H1 (cell line): ENCODE measurements around the gene UBR3. TPM values are rescaled to one million over a fixed set of nuclear protein-coding genes. Genes with fewer than 3 reads are reported as not detected.
A peak's percentile ranks its signal among the peaks of the same experiment; 100 is the strongest.

Experiments
- CTCF ChIA-PET: fragments of 300-600 bp; sonication (Branson Sonifier 250); formaldehyde crosslinking; loops from one replicate; lab custom pipeline; 2021; ENCODE audit not compliant: partially characterized antibody; lab: Charles Lee
- POLR2A ChIA-PET: fragments of 300-600 bp; sonication (Branson Sonifier 250); formaldehyde crosslinking; loops from one replicate; lab custom pipeline; 2021; ENCODE audit warnings: inconsistent platforms; ENCODE audit not compliant: partially characterized antibody; lab: Charles Lee
- DNase-seq, 2 experiments: peaks; one replicate each; pipeline versions ENCODE4 v3.0.0 to v3.0.0-alpha.2; 2010 to 2022; ENCODE audit warnings: low spot score in 2 of 2, low read depth in 1 of 2, mixed read lengths in 1 of 2
- FAIRE-seq: peaks from 2 replicates; lab custom pipeline; 2011; peaks lifted over from hg19 to GRCh38; lab: Jason Lieb, UNC
- H2AFZ ChIP-seq: 2 replicates; pipeline ENCODE4 v1.8.1; 2012; ENCODE audit warnings: low read length, inconsistent platforms
- H2AK5ac ChIP-seq: 2 replicates; pipeline ENCODE4 v1.6.1; 2013; ENCODE audit warnings: low read depth, low read length
- H2BK120ac ChIP-seq: replicated peaks from 2 replicates; pipeline ENCODE3; 2013; ENCODE audit warnings: low read depth, low read length, inconsistent platforms
- H2BK12ac ChIP-seq: 2 replicates; pipeline ENCODE4 v1.6.1; 2013; ENCODE audit warnings: low read depth, low read length
- H2BK15ac ChIP-seq: 2 replicates; pipeline ENCODE4 v1.6.1; 2013; ENCODE audit warnings: low read length
- H2BK20ac ChIP-seq: 2 replicates; pipeline ENCODE4 v1.6.1; 2013; ENCODE audit warnings: low read length
- H2BK5ac ChIP-seq: 2 replicates; pipeline ENCODE4 v1.6.1; 2013; ENCODE audit warnings: low read depth, low read length
- H3K14ac ChIP-seq: 2 replicates; pipeline ENCODE4 v1.6.1; 2013; ENCODE audit warnings: inconsistent platforms; ENCODE audit not compliant: insufficient read length
- H3K18ac ChIP-seq: 2 replicates; pipeline ENCODE4 v1.6.1; 2013; ENCODE audit warnings: low read length; ENCODE audit errors: extremely low read depth
- H3K23ac ChIP-seq: 2 replicates; pipeline ENCODE4 v1.6.1; 2013; ENCODE audit warnings: inconsistent platforms; ENCODE audit not compliant: insufficient read length
- H3K23me2 ChIP-seq: 2 replicates; pipeline ENCODE4 v1.6.1; 2013; ENCODE audit warnings: low read depth, low read length
- H3K27ac ChIP-seq: 2 replicates; pipeline ENCODE4 v1.6.1; 2011; ENCODE audit warnings: low read depth, low read length, inconsistent platforms
- H3K27me3 ChIP-seq, 4 experiments: replicated peaks in 1 of 4; 1 replicate in 1 of 4; 2 replicates in 3 of 4; pipeline versions ENCODE4 v1.6.1 to v1.8.1; 2011 to 2013; ENCODE audit warnings: low read length in 3 of 4, mild to moderate bottlenecking in 3 of 4, inconsistent platforms in 2 of 4, mixed read lengths in 2 of 4, moderate library complexity in 1 of 4; ENCODE audit not compliant: control insufficient read depth in 3 of 4, insufficient read depth in 3 of 4; ENCODE audit errors: extremely low read depth in 1 of 4
- H3K36me3 ChIP-seq, 4 experiments: 2 replicates each; pipeline versions ENCODE4 v1.6.1 to v1.8.1; 2011 to 2013; ENCODE audit warnings: mild to moderate bottlenecking in 4 of 4, low read length in 3 of 4, moderate library complexity in 2 of 4, control low read depth in 1 of 4, inconsistent platforms in 1 of 4; ENCODE audit not compliant: insufficient read depth in 4 of 4, control insufficient read depth in 2 of 4
- H3K4ac ChIP-seq: replicated peaks from 2 replicates; pipeline ENCODE3; 2013; ENCODE audit warnings: low read length, low read depth, mixed read lengths, inconsistent platforms; ENCODE audit not compliant: insufficient read length
- H3K4me1 ChIP-seq, 4 experiments: replicated peaks in 1 of 4; 1 replicate in 1 of 4; 2 replicates in 3 of 4; pipeline versions ENCODE4 v1.6.1 to v1.8.1; 2011 to 2013; ENCODE audit warnings: low read length in 3 of 4, inconsistent platforms in 2 of 4, mixed read lengths in 1 of 4; ENCODE audit not compliant: insufficient read depth in 4 of 4, control insufficient read depth in 3 of 4
- H3K4me2 ChIP-seq, 2 experiments: 2 replicates each; pipeline versions ENCODE4 v1.6.1 to v1.8.1; 2011 to 2013; ENCODE audit warnings: low read depth in 2 of 2, low read length in 2 of 2, control low read depth in 1 of 2, inconsistent platforms in 1 of 2, mild to moderate bottlenecking in 1 of 2; ENCODE audit not compliant: insufficient read depth in 1 of 2
- H3K4me3 ChIP-seq, 4 experiments: fragments of 200-600, 300-600 bp in 1 of 4; sonication (generic), shearing (Covaris generic), sonication (Bioruptor Twin) in 1 of 4; 2 replicates each; pipeline versions ENCODE4 v1.5.1 to v1.8.1; 2011 to 2016; ENCODE audit warnings: low read length in 4 of 4, low read depth in 3 of 4, control low read depth in 2 of 4, inconsistent platforms in 2 of 4, mild to moderate bottlenecking in 2 of 4, mixed read lengths in 1 of 4, moderate library complexity in 1 of 4; ENCODE audit not compliant: insufficient read depth in 2 of 4; ENCODE audit errors: extremely low read depth in 1 of 4
- H3K56ac ChIP-seq: replicated peaks from 2 replicates; pipeline ENCODE3; 2013; ENCODE audit warnings: low read depth, mild to moderate bottlenecking, mixed read lengths, low read length, inconsistent platforms; ENCODE audit not compliant: insufficient read length
- H3K79me1 ChIP-seq: 2 replicates; pipeline ENCODE4 v1.6.1; 2013; ENCODE audit warnings: low read depth, low read length, control low read depth
- H3K79me2 ChIP-seq, 2 experiments: 2 replicates each; pipeline versions ENCODE4 v1.6.1 to v1.8.1; 2012 to 2013; ENCODE audit warnings: low read length in 2 of 2, mild to moderate bottlenecking in 2 of 2, inconsistent platforms in 1 of 2; ENCODE audit not compliant: insufficient read depth in 2 of 2, control insufficient read depth in 1 of 2
- H3K9ac ChIP-seq, 4 experiments: replicated peaks in 1 of 4; 1 replicate in 1 of 4; 2 replicates in 3 of 4; pipeline versions ENCODE4 v1.6.1 to v1.8.1; 2011 to 2013; ENCODE audit warnings: low read depth in 3 of 4, low read length in 3 of 4, control low read depth in 2 of 4, mild to moderate bottlenecking in 2 of 4, moderate library complexity in 2 of 4, inconsistent platforms in 1 of 4; ENCODE audit errors: extremely low read depth in 1 of 4
- H3K9me3 ChIP-seq, 2 experiments: 2 replicates each; pipeline versions ENCODE4 v1.6.1 to v1.8.1; 2012 to 2013; ENCODE audit warnings: mild to moderate bottlenecking in 2 of 2, moderate library complexity in 2 of 2, control low read depth in 1 of 2, inconsistent platforms in 1 of 2, low read depth in 1 of 2, low read length in 1 of 2, mixed read lengths in 1 of 2; ENCODE audit not compliant: insufficient read depth in 2 of 2
- H4K20me1 ChIP-seq, 2 experiments: replicated peaks in 1 of 2; 2 replicates each; pipeline versions ENCODE3 to v1.8.1; 2011 to 2013; ENCODE audit warnings: inconsistent platforms in 2 of 2, low read length in 2 of 2, mild to moderate bottlenecking in 1 of 2; ENCODE audit not compliant: insufficient read depth in 2 of 2, control insufficient read depth in 1 of 2
- H4K5ac ChIP-seq: 2 replicates; pipeline ENCODE4 v1.6.1; 2013; ENCODE audit warnings: low read length, low read depth, mixed read lengths, inconsistent platforms; ENCODE audit not compliant: insufficient read length
- H4K8ac ChIP-seq: 2 replicates; pipeline ENCODE4 v1.8.0; 2013; ENCODE audit warnings: mild to moderate bottlenecking, moderate library complexity, low read length, inconsistent platforms; ENCODE audit not compliant: insufficient read depth; ENCODE audit errors: extremely low read depth
- H4K91ac ChIP-seq: replicated peaks from 2 replicates; pipeline ENCODE3; 2013; ENCODE audit warnings: low read length, mixed read lengths, inconsistent platforms; ENCODE audit not compliant: insufficient read length
- CBX5 ChIP-seq: fragments of 300-800, 300-1000 bp; sonication (generic); IDR thresholded peaks from 2 replicates; pipeline ENCODE4 v1.7.1; 2016; ENCODE audit warnings: antibody characterized with exemption, low read length, low read depth
- CHD1 ChIP-seq: IDR thresholded peaks from 2 replicates; pipeline ENCODE4 v1.6.1; 2012; ENCODE audit warnings: low read depth, low read length, improper control_type of control experiment
- CREB1 ChIP-seq: IDR thresholded peaks from 2 replicates; pipeline ENCODE4 v1.6.1; 2012; ENCODE audit warnings: inconsistent platforms
- CTBP2 ChIP-seq: IDR thresholded peaks from 2 replicates; pipeline ENCODE4 v1.7.0; 2011; ENCODE audit warnings: borderline replicate concordance, mild to moderate bottlenecking, moderate library complexity, mixed read lengths, low read length; ENCODE audit not compliant: insufficient read depth, insufficient read length
- GABPA ChIP-seq: IDR thresholded peaks from 2 replicates; pipeline ENCODE4 v1.6.1; 2011; ENCODE audit warnings: mild to moderate bottlenecking, low read length, moderate library complexity, borderline replicate concordance; ENCODE audit not compliant: insufficient read depth
- MAFK ChIP-seq: IDR thresholded peaks from 2 replicates; pipeline ENCODE4 v1.6.1; 2012; ENCODE audit warnings: low read depth, mild to moderate bottlenecking, improper control_type of control experiment, low read length
- POLR2A ChIP-seq, 2 experiments: IDR thresholded peaks; 1 replicate in 1 of 2; 2 replicates in 1 of 2; pipeline ENCODE4 v1.6.1; 2011; ENCODE audit warnings: low read depth in 2 of 2, low read length in 2 of 2, mild to moderate bottlenecking in 2 of 2; ENCODE audit errors: control extremely low read depth in 1 of 2
- POU5F1 ChIP-seq: IDR thresholded peaks from 2 replicates; pipeline ENCODE4 v1.6.1; 2011; ENCODE audit warnings: low read depth, mild to moderate bottlenecking, low read length, moderate library complexity
- RXRA ChIP-seq: IDR thresholded peaks from 2 replicates; pipeline ENCODE4 v1.6.1; 2011; ENCODE audit warnings: low read depth, mild to moderate bottlenecking, low read length, moderate library complexity; ENCODE audit not compliant: insufficient read depth
- SIRT6 ChIP-seq: IDR thresholded peaks from one replicate; pipeline ENCODE4 v1.7.1; 2012; ENCODE audit warnings: low read length, inconsistent platforms
- ZNF274 ChIP-seq: IDR thresholded peaks from 2 replicates; pipeline ENCODE4 v1.7.0; 2012; ENCODE audit warnings: low read length, borderline replicate concordance; ENCODE audit errors: extremely low read depth
- WGBS, 2 experiments: shearing (Covaris generic) in 1 of 2; methylation state at CpG; one replicate each; pipeline versions ENCODE4 v1.1.6 to v1.1.7; 2013 to 2015; ENCODE audit warnings: low lambda C conversion rate in 2 of 2, mixed read lengths in 2 of 2, inconsistent platforms in 1 of 2, low coverage in 1 of 2, missing lambda C conversion rate in 1 of 2; ENCODE audit not compliant: insufficient replicate concordance in 2 of 2, insufficient coverage in 1 of 2, insufficient read length in 1 of 2; ENCODE audit errors: extremely low coverage in 1 of 2, missing lambda C conversion rate in 1 of 2; 5-methylcytosine and 5-hydroxymethylcytosine counted together
- polyA plus RNA-seq, 7 experiments: library from polyadenylated mRNA; depleted of rRNA in 3 of 7; stranded (reverse) in 5 of 7; unstranded in 2 of 7; fragments of >200 nt in 5 of 7; fragments of 200-250 nt in 2 of 7; gene quantifications; 1 replicate in 5 of 7; 2 replicates in 1 of 7; 4 replicates in 1 of 7; pipeline versions ENCODE4 v1.2.1 to v1.2.3, GENCODE V29; 2011 to 2013; ENCODE audit warnings: missing spikeins in 2 of 7, mixed read lengths in 2 of 7
- total RNA-seq: library from RNA; stranded (reverse); fragmentation: NEBNext Ultra II Directional; extraction: Animal tissue kit (Norgen Biotek cat#: 25700); gene quantifications from 2 replicates; pipeline ENCODE4 v1.2.1, GENCODE V29; 2021

The UBR3 gene
- total and polyA plus RNA-seq, 2 of the 8 experiments (the other 6 are each of a cell fraction or from before 2014, with no cell fraction given) = 3.7 to 17.7 TPM

DNA sequence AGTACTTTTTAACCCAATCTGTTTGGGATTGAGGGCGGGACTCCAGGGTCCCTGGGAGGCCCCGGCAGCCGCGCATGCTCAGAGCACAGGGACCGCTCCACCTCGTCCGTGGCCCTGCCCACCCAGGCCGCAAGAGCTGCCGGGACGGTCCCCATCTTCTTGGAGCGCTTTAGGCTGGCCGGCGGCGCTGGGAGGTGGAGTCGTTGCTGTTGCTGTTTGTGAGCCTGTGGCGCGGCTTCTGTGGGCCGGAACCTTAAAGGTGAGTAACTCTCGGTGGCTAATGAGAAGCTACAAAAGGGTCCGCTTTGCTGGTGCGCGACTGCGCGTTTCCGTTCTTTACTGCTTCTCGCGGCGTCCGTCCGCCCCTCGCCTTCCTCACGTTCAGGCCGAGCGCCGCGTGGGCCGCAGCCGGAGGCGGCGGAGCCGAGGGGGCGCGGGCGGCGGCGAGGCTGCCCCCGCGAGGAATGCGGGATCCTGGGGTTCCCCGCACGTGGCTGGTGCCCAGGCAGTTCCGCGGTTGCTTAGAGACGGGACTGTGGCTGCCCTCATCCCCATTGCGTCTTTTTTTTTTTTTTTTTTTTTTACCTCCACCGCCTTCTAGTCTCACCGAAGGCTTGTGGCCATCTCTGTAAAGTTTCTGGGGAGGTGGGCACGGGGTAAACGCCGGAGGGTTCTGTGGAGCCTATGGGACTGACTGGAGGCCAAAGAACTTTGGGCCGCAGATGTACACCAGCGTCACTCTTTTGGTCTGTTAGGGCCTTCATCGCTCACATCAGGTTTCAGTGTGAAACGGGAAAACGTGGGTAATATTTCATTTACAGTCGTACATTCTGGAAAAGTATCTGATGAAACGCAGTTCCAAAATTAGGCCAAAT lies 28.3 kb upstream of the UBR3 start, which contains the start of gene SSB:
Gene SSB (plus strand): TSS at position 154 of the 875 bp plus-strand sequence. CDS start 2,090 bp downstream, outside the sequence.
- 1% methylated on average over 66 of the region's 67 CpGs; no CpG with 5 or more reads in 1 of the 2 experiments for WGBS, 2 experiments
- Histone ChIP-seq H3K27ac (peak within 1 kb of the TSS; percentile 90), H3K9me3 (no peaks in the 10 kb centered on the region), H3K4me1 (peaks cover 0 to 7% (median 2%) of the 10 kb centered on the region in 4 experiments; a peak in 4 of 7 replicates), H3K18ac (peak within 1 kb of the TSS; percentile 84), H2BK12ac (no peak within 1 kb of the TSS), H2AK5ac (no peak within 1 kb of the TSS), H2AFZ (peak within 1 kb of the TSS; percentile 28; the same call in 1 of the 2 replicates), H3K36me3 (peaks cover 0 to 32% (median 6%) of the 10 kb centered on the region in 4 experiments; a peak in 5 of 8 replicates), H2BK20ac (no peak within 1 kb of the TSS), H2BK5ac (peak within 1 kb of the TSS; percentile 58), H2BK120ac (no peak within 1 kb of the TSS), H4K8ac (peak within 1 kb of the TSS; percentile 88), H3K9ac (peak within 1 kb of the TSS; percentile 82 to 88 (median 84)), H3K79me1 (no peaks in the 10 kb centered on the region), H4K5ac (peak within 1 kb of the TSS; percentile 86), H3K4me2 (peak within 1 kb of the TSS; percentile 74 to 90), H3K27me3 (peaks cover 0 to 2% (median 0%) of the 10 kb centered on the region in 4 experiments; a peak in 1 of 7 replicates), H3K56ac (peak within 1 kb of the TSS; percentile 70), H2BK15ac (no peak within 1 kb of the TSS), H3K4ac (no peak within 1 kb of the TSS), H3K23me2 (peaks cover 5% of the 10 kb centered on the region; the same call in 1 of the 2 replicates), H3K23ac (no peak within 1 kb of the TSS), H4K20me1 (peaks cover 0 to 2% of the 10 kb centered on the region in 2 experiments), H4K91ac (peak within 1 kb of the TSS; percentile 77), H3K14ac (no peak within 1 kb of the TSS), H3K4me3 (peak within 1 kb of the TSS; percentile 76 to 96 (median 88)), H3K79me2 (peaks cover 9 to 49% of the 10 kb centered on the region in 2 experiments)
- DNase-seq = peak; percentile 80 to 93
- ChIA-PET CTCF (no interaction called here), POLR2A (interaction anchor here (0.7 to 2.8 kb wide), 9 partner anchors 9 to 1935 kb away, joined by 3 to 18 read pairs (median 3); partner anchors contain the start of gene UBR3)
- no peak for FAIRE-seq
- no peak for TF ChIP-seq CBX5
- peak; percentile 77 to 92 for TF ChIP-seq POLR2A (IDR thresholded peaks at IDR 0.05; ENCODE audit: control extremely low read depth in 1 of 2, low read depth in 2 of 2, low read length in 2 of 2)
- no peak for TF ChIP-seq POU5F1
- TF ChIP-seq SIRT6 = no peak
- no peak for TF ChIP-seq CREB1
- TF ChIP-seq CHD1 = 0 out of 2 replicates have a peak, but pooled peaks have one; percentile 14
- TF ChIP-seq RXRA = no peak
- TF ChIP-seq CTBP2 = no peak
- no peak for TF ChIP-seq GABPA
- no peak for TF ChIP-seq ZNF274
- TF ChIP-seq MAFK = no peak
